Kidney (tissue), 14 donors: ENCODE measurements around the gene KLHL7. TPM values are rescaled to one million over a fixed set of nuclear protein-coding genes. Genes with fewer than 3 reads are reported as not detected.

Experiments
- DNase-seq, 5 donors: peaks; one replicate each; pipeline ENCODE4 v3.0.0-alpha.2; 2013 to 2020
- FAIRE-seq: peaks from 2 replicates; lab custom pipeline; 2012; peaks lifted over from hg19 to GRCh38; lab: Jason Lieb, UNC
- H3K27ac ChIP-seq, 2 donors: one replicate each; pipeline ENCODE4 v1.7.0; 2013; ENCODE audit warnings: low read depth in 2 of 2, low read length in 2 of 2, inconsistent platforms in 1 of 2
- H3K27me3 ChIP-seq: one replicate; pipeline ENCODE4 v1.7.1; 2013; ENCODE audit warnings: low read length, inconsistent platforms; ENCODE audit not compliant: control insufficient read depth, insufficient read depth
- H3K36me3 ChIP-seq, 3 donors: one replicate each; pipeline versions ENCODE4 v1.7.0 to v1.7.1; 2013; ENCODE audit warnings: low read length in 3 of 3, control low read depth in 1 of 3, inconsistent platforms in 1 of 3; ENCODE audit not compliant: insufficient read depth in 3 of 3, control insufficient read depth in 2 of 3
- H3K4me1 ChIP-seq, 3 donors: one replicate each; pipeline versions ENCODE4 v1.7.0 to v1.7.1; 2013; ENCODE audit warnings: low read length in 3 of 3, inconsistent platforms in 1 of 3, low read depth in 1 of 3; ENCODE audit not compliant: control insufficient read depth in 2 of 3, insufficient read depth in 2 of 3
- H3K4me3 ChIP-seq, 3 donors: one replicate each; pipeline versions ENCODE4 v1.7.0 to v1.8.1; 2013; ENCODE audit warnings: low read length in 3 of 3, control low read depth in 1 of 3, inconsistent platforms in 1 of 3
- H3K9ac ChIP-seq, 3 donors: one replicate each; pipeline versions ENCODE4 v1.7.0 to v1.7.1; 2013; ENCODE audit warnings: low read length in 3 of 3, control low read depth in 1 of 3, inconsistent platforms in 1 of 3
- H3K9me3 ChIP-seq, 3 donors: one replicate each; pipeline versions ENCODE4 v1.7.0 to v1.7.1; 2013; ENCODE audit warnings: low read length in 3 of 3, control low read depth in 1 of 3, inconsistent platforms in 1 of 3; ENCODE audit not compliant: control insufficient read depth in 2 of 3, insufficient read depth in 1 of 3
- intact Hi-C: fragments of 100-400 bp; cut with DNase I; formaldehyde crosslinking; loops from one replicate; pipeline ENCODE4 v1.11.1; 2022
- polyA plus RNA-seq: library from polyadenylated mRNA; stranded (reverse); fragments of 350-450 nt; fragmentation: Illumina TruSeq; extraction: RNeasy Lipid Tissue Mini Kit (QIAGEN cat#74804); gene quantifications from one replicate; pipeline ENCODE4 v1.2.3, GENCODE V29; 2014; ENCODE audit warnings: low read depth, low replicate concordance; ENCODE audit not compliant: insufficient read depth
- total RNA-seq: library from RNA; stranded (reverse); fragmentation: NEBNext Ultra II Directional; extraction: Animal tissue kit (Norgen Biotek cat#: 25700); gene quantifications from one replicate; pipeline ENCODE4 v1.2.1, GENCODE V29; 2021
- TF ChIP-seq, protein P1 (sequence below): IDR thresholded peaks from 3 replicates; pipeline ENCODE4 v1.5.1; 2012; ENCODE audit warnings: mild to moderate bottlenecking, moderate library complexity, borderline replicate concordance; ENCODE audit not compliant: insufficient read depth; ENCODE audit errors: extremely low read depth
- donor health status: control.
- donor health status: control.
- donor health status: control.
- donor health status: control.
- donor health status: control.
- donor health status: DM: yes; HTN: yes; CAD: no.
- donor health status: Normal renal cell carcinoma (clear cell type).

KLHL7 gene
- total and polyA plus RNA-seq, 2 donors from 2014 or later = 13.3 to 20.6 TPM

DNA sequence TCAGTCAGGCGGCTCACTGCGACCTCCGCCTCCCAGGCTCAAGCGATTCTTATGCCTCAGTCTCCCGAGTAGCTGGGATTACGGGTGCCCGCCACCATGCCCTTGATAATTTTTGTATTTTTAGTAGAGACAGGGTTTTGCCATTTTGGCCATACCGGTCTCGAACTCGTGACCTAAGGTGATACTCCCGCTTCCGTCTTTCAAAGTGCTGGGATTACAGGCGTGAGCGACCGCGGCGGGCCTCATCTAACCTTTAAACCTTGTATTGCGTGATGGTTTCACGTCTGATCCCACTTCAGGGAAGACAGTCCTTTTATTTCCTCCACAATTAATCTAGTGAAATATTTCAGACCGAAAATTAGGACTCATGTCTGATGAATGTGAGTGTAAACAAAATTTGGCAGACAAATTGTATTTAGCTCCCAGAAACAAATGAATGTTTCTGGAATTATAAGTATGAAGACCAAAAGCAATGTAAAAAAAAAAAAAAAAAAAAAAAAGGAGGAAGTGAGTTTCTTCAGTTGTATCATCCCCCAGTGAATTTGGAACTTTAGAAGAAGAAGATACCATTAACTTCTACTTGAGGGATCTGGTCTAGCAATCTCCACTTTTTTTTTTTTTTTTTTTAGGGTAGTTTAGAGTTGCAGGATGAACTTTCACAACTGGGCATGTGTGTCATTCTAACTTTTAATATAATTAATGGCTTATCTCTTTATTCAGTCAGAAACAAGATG lies 77.9 kb downstream of the KLHL7 start:
- TF ChIP-seq, protein P1, sequence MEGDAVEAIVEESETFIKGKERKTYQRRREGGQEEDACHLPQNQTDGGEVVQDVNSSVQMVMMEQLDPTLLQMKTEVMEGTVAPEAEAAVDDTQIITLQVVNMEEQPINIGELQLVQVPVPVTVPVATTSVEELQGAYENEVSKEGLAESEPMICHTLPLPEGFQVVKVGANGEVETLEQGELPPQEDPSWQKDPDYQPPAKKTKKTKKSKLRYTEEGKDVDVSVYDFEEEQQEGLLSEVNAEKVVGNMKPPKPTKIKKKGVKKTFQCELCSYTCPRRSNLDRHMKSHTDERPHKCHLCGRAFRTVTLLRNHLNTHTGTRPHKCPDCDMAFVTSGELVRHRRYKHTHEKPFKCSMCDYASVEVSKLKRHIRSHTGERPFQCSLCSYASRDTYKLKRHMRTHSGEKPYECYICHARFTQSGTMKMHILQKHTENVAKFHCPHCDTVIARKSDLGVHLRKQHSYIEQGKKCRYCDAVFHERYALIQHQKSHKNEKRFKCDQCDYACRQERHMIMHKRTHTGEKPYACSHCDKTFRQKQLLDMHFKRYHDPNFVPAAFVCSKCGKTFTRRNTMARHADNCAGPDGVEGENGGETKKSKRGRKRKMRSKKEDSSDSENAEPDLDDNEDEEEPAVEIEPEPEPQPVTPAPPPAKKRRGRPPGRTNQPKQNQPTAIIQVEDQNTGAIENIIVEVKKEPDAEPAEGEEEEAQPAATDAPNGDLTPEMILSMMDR = no peak
- Histone ChIP-seq H3K4me1 (peaks cover 0 to 3% (median 0%) of the 10 kb centered on the region in 3 donors), H3K9ac (no peak overlapping the region), H3K9me3 (no peaks in the 10 kb centered on the region), H3K36me3 (peaks cover 2 to 18% (median 5%) of the 10 kb centered on the region in 3 donors), H3K27ac (no peak overlapping the region), H3K27me3 (no peaks in the 10 kb centered on the region), H3K4me3 (no peak overlapping the region)
- DNase-seq (no peak), FAIRE-seq (no peak)
- intact Hi-C loops = no loop called here

DNA sequence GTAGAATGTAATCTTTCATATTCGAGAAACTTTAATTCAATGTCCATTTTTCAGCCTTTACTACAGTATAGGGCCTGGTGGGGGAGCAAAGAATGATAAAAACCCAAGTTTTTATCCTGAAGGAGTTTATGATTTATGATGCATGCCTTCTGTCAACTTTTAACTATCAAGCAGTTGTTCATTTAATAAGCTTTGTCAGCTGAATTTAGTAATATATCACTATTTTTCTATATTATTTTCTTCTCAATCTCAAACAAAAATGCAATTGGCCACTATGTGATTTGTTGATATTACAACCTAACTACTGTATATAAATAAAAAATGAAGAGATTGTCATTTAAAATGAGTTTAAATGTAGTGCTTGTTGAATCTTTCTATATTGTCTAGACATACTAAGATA lies 78.7 kb downstream of the KLHL7 start:
- FAIRE-seq = no peak
- H3K9ac ChIP-seq = no peak overlapping the region
- H3K4me3 ChIP-seq = no peak overlapping the region
- peaks cover 4 to 18% (median 6%) of the 10 kb centered on the region in 3 donors for H3K36me3 ChIP-seq
- no peaks in the 10 kb centered on the region for H3K9me3 ChIP-seq
- no peaks in the 10 kb centered on the region for H3K27me3 ChIP-seq
- intact Hi-C loops = no loop called here
- DNase-seq = no peak
- TF ChIP-seq, protein P1 = no peak
- peaks cover 0 to 3% (median 0%) of the 10 kb centered on the region in 3 donors for H3K4me1 ChIP-seq
- no peak overlapping the region for H3K27ac ChIP-seq

DNA sequence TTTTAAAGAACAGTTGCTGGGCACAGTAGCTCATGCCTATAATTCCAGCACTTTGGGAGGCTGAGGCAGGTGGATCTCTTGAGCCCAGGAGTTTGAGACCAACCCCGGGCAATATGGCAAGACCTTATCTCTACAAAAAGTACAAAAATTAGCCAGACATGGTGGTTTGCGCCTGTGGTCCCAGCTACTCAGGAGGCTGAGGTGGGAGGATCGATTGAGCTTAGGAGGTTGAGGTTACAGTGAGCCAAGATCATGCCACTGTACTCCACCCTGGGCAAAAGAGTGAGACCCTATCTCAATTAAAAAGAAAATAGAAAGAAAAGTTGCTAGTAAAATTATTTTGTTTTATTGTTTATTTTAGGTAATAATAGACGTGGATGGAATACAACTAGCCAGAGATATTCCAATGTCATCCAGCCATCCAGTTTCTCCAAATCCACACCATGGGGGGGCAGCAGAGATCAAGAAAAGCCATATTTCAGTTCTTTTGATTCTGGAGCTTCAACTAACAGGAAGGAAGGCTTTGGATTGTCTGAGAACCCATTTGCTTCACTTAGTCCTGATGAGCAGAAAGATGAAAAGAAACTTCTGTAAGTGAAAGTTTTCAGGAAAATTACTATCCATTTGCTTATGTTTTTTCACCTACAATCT lies 79.2 kb downstream of the KLHL7 start:
- H3K27me3 ChIP-seq = no peaks in the 10 kb centered on the region
- no peaks in the 10 kb centered on the region for H3K9me3 ChIP-seq
- no peak overlapping the region for H3K27ac ChIP-seq
- intact Hi-C loops = no loop called here
- H3K4me1 ChIP-seq = peaks cover 0 to 3% (median 0%) of the 10 kb centered on the region in 3 donors
- DNase-seq (peak in 3 of 5 donors; percentile 58 to 81 (median 69)), FAIRE-seq (peak; percentile 45)
- TF ChIP-seq, protein P1 = peak; percentile 45
- H3K9ac ChIP-seq = no peak overlapping the region
- H3K36me3 ChIP-seq = peaks cover 4 to 18% (median 6%) of the 10 kb centered on the region in 3 donors
- H3K4me3 ChIP-seq = no peak overlapping the region
